ENCODE results near the gene PRRC2C.
A peak's percentile ranks its signal among the peaks of the same experiment; 100 is the strongest.
"Not testable (repeated sequence)": the region's sequence is repeated elsewhere in the genome, so short reads cannot be mapped to it uniquely, and the experiment has no call there.

The PRRC2C gene

GRCh38 chr1:171485375-171486047 is at the start of gene PRRC2C:
TSS of gene PRRC2C (plus strand) at chr1:171485530. CDS start at chr1:171512089, 26,559 bp downstream.
- peak; percentile 95 for DNase-seq (ENCODE audit: low spot score)

GRCh38 chr1:171438441-171438840 is 46.9 kb upstream of the PRRC2C start:
- DNase-seq (ENCODE audit: low spot score): no peak

GRCh38 chr1:171440201-171440600 is 45.1 kb upstream of the PRRC2C start:
- DNase-seq (ENCODE audit: low spot score): not testable (repeated sequence)

- not testable (repeated sequence) for DNase-seq (ENCODE audit: low spot score)
These were observed 43.9 kb upstream of the PRRC2C start for GRCh38 chr1:171441278-171441895.

GRCh38 chr1:171446386-171446785 is 38.9 kb upstream of the PRRC2C start:
- no peak for DNase-seq (ENCODE audit: low spot score)

- DNase-seq (ENCODE audit: low spot score): no peak
These were observed 29.4 kb upstream of the PRRC2C start for GRCh38 chr1:171455967-171456366.

GRCh38 chr1:171457412-171457811 is 27.9 kb upstream of the PRRC2C start:
- DNase-seq (ENCODE audit: low spot score): peak; percentile 42

- no peak for DNase-seq (ENCODE audit: low spot score)
These were observed 25.2 kb upstream of the PRRC2C start for GRCh38 chr1:171460018-171460620.

- DNase-seq (ENCODE audit: low spot score): no peak
These were observed 17.7 kb upstream of the PRRC2C start for GRCh38 chr1:171467626-171468025.

- DNase-seq (ENCODE audit: low spot score): no peak
These were observed 17.1 kb upstream of the PRRC2C start for GRCh38 chr1:171468120-171468750.

GRCh38 chr1:171470726-171471125 is 14.6 kb upstream of the PRRC2C start:
- no peak for DNase-seq (ENCODE audit: low spot score)

- no peak for DNase-seq (ENCODE audit: low spot score)
These were observed 13.1 kb upstream of the PRRC2C start for GRCh38 chr1:171472183-171472647.

- DNase-seq (ENCODE audit: low spot score): no peak
These were observed 8.5 kb upstream of the PRRC2C start for GRCh38 chr1:171476829-171477228.

- no peak for DNase-seq (ENCODE audit: low spot score)
These were observed 7.5 kb upstream of the PRRC2C start for GRCh38 chr1:171477804-171478203.

GRCh38 chr1:171480035-171480434 is 5.3 kb upstream of the PRRC2C start:
- no peak for DNase-seq (ENCODE audit: low spot score)

- DNase-seq (ENCODE audit: low spot score): no peak
These were observed 463 bp upstream of the PRRC2C start for GRCh38 chr1:171484760-171485374.

GRCh38 chr1:171486048-171486519 is 754 bp downstream of the PRRC2C start:
- DNase-seq (ENCODE audit: low spot score): no peak

GRCh38 chr1:171487038-171487437 is 1.7 kb downstream of the PRRC2C start:
- no peak for DNase-seq (ENCODE audit: low spot score)

GRCh38 chr1:171488190-171488929 is 3.0 kb downstream of the PRRC2C start:
- no peak for DNase-seq (ENCODE audit: low spot score)

GRCh38 chr1:171494076-171494475 is 8.7 kb downstream of the PRRC2C start:
- DNase-seq (ENCODE audit: low spot score): no peak

- DNase-seq (ENCODE audit: low spot score): no peak
These were observed 10.1 kb downstream of the PRRC2C start for GRCh38 chr1:171495444-171495843.
